ENCODE results near the gene KRT6C.

GRCh38 chr12:52514471-52515318 lies 41.1 kb upstream of the KRT6C start:
- no peak for TF ChIP-seq CTCF (tag by site-specific recombination; IDR thresholded peaks at IDR 0.05)
- no peak for TF ChIP-seq ZNF121 (tag by site-specific recombination; IDR thresholded peaks at IDR 0.05)
- TF ChIP-seq TSHZ1 (tag by site-specific recombination; IDR thresholded peaks at IDR 0.05; ENCODE audit: borderline replicate concordance): no peak
- TF ChIP-seq ZSCAN18 (tag by site-specific recombination; IDR thresholded peaks at IDR 0.05): no peak
- TF ChIP-seq ZEB2 (tag by site-specific recombination; IDR thresholded peaks at IDR 0.05): no peak
- TF ChIP-seq ZXDB (tag by site-specific recombination; IDR thresholded peaks at IDR 0.05): no peak
- TF ChIP-seq ZNF580 (tag by site-specific recombination; IDR thresholded peaks at IDR 0.05): no peak
- no peak for TF ChIP-seq ZNF621 (tag by site-specific recombination; IDR thresholded peaks at IDR 0.05)

Measured in HEK293 (cell line).